Suprapubic skin (tissue), 4 donors: ENCODE results near the gene FRYL. TPM values are rescaled to one million over a fixed set of nuclear protein-coding genes. Genes with fewer than 3 reads are reported as not detected.

ENCODE experiments used
- DNase-seq, 2 donors: peaks; one replicate each; pipeline ENCODE4 v3.0.0-alpha.2; 2019; ENCODE audit warnings: low spot score in 2 of 2
- H3K27ac ChIP-seq: fragments of 200-600 bp; sonication (generic); one replicate; pipeline ENCODE4 v1.5.1; 2019
- H3K27me3 ChIP-seq: fragments of 200-600 bp; sonication (generic); one replicate; pipeline ENCODE4 v1.5.1; 2019
- H3K36me3 ChIP-seq: fragments of 200-600 bp; sonication (generic); one replicate; pipeline ENCODE4 v1.5.1; 2019
- H3K4me1 ChIP-seq: fragments of 200-600 bp; sonication (generic); one replicate; pipeline ENCODE4 v1.5.1; 2019
- H3K4me3 ChIP-seq: fragments of 200-600 bp; sonication (generic); one replicate; pipeline ENCODE4 v1.5.1; 2019; ENCODE audit warnings: mild to moderate bottlenecking
- H3K9me3 ChIP-seq: fragments of 200-600 bp; sonication (generic); one replicate; pipeline ENCODE4 v1.5.1; 2019
- EP300 ChIP-seq: sonication (generic); formaldehyde crosslinking; IDR thresholded peaks from one replicate; pipeline ENCODE4 v1.6.1; 2017; ENCODE audit warnings: antibody characterized with exemption
- POLR2A ChIP-seq, 2 donors: fragments of 450-650 bp; IDR thresholded peaks; one replicate each; pipeline ENCODE4 v1.6.1; 2017; ENCODE audit warnings: antibody characterized with exemption in 2 of 2, mild to moderate bottlenecking in 2 of 2, moderate library complexity in 2 of 2
- POLR2AphosphoS5 ChIP-seq, 3 donors: sonication (generic); formaldehyde crosslinking; IDR thresholded peaks; one replicate each; pipeline ENCODE4 v1.6.1; 2017; ENCODE audit warnings: antibody characterized with exemption in 3 of 3
- WGBS: methylation state at CpG from one replicate; pipeline ENCODE4 v1.1.5; 2018; 5-methylcytosine and 5-hydroxymethylcytosine counted together
- total RNA-seq, 4 donors: library from RNA; depleted of rRNA; stranded (reverse); fragments of >200 nt; gene quantifications; one replicate each; pipeline ENCODE4 v1.1.0, GENCODE V29; 2016
- TF ChIP-seq, protein P1 (sequence below), 2 donors: fragments of 200-600 bp in 1 of 2; fragments of 450-650 bp in 1 of 2; sonication (generic) in 1 of 2; IDR thresholded peaks; one replicate each; pipeline ENCODE4 v1.5.1; 2016 to 2019; ENCODE audit warnings: antibody characterized with exemption in 2 of 2, mild to moderate bottlenecking in 1 of 2, moderate library complexity in 1 of 2

Gene FRYL
- total RNA-seq, 4 donors from 2014 or later, result 48.4 to 168 (median 73.5) TPM

DNA sequence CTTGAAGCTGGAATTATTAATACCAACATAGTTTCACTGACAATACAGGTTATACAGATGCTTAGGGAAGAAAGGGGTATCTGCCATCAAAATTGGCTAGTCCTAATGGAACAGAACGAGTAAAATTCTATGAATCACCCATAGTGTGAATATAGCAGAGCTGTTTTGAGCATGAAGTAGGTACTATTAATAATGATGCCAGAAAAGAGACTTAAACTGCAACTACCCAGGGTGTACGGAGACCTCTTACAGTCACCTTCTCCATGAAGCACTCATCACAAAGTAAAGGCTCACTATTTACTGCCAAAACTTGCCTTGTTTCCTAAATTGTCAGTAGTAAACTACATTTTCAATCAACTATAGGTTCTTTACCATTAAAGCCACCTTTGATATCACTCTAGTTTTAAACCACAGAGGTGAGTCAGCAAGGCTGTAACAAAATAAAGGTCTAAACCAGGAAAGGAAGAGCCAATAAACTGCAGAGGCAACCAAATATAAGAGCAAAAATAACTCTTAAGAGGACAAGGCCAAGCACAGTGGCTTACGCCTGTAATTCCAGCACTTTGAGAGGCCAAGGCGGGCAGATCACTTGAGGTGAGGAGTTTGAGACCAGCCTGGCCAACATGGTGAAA is 114.4 kb downstream of the FRYL start:
- Histone ChIP-seq H3K9me3 (no peaks in the 10 kb centered on the region), H3K27ac (no peak overlapping the region), H3K4me1 (peaks cover 33% of the 10 kb centered on the region), H3K4me3 (no peak overlapping the region), H3K36me3 (no peaks in the 10 kb centered on the region), H3K27me3 (no peaks in the 10 kb centered on the region)
- DNase-seq, result no peak
- 73% methylated on average over 4 of the region's 4 CpGs for WGBS
- TF ChIP-seq POLR2AphosphoS5 (IDR thresholded peaks at IDR 0.05) (no peak), EP300 (no peak), POLR2A (IDR thresholded peaks at IDR 0.05) (no peak)
- TF ChIP-seq, protein P1, sequence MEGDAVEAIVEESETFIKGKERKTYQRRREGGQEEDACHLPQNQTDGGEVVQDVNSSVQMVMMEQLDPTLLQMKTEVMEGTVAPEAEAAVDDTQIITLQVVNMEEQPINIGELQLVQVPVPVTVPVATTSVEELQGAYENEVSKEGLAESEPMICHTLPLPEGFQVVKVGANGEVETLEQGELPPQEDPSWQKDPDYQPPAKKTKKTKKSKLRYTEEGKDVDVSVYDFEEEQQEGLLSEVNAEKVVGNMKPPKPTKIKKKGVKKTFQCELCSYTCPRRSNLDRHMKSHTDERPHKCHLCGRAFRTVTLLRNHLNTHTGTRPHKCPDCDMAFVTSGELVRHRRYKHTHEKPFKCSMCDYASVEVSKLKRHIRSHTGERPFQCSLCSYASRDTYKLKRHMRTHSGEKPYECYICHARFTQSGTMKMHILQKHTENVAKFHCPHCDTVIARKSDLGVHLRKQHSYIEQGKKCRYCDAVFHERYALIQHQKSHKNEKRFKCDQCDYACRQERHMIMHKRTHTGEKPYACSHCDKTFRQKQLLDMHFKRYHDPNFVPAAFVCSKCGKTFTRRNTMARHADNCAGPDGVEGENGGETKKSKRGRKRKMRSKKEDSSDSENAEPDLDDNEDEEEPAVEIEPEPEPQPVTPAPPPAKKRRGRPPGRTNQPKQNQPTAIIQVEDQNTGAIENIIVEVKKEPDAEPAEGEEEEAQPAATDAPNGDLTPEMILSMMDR (IDR thresholded peaks at IDR 0.05), result no peak

DNA sequence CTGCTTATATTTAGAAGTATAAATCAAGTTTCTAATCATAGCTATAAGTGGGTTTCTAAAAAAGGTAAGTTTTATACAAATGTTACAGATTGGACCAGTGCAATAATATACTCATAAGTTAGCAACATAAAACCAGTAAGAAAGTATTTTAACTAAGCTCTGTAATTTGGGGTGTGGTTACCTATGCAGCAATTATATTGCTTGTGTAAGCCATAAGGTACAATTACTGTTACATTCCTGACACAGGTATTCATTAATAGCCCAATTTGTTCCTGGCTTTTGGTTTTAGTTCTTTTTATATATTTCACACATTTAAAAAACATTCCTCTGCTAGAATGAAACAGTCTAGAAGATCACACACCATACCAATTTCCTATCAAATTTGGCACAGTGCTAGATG is 115.1 kb downstream of the FRYL start:
- Histone ChIP-seq H3K4me3 (no peak overlapping the region), H3K36me3 (no peaks in the 10 kb centered on the region), H3K4me1 (peaks cover 33% of the 10 kb centered on the region), H3K9me3 (no peaks in the 10 kb centered on the region), H3K27ac (no peak overlapping the region), H3K27me3 (no peaks in the 10 kb centered on the region)
- TF ChIP-seq POLR2A (IDR thresholded peaks at IDR 0.05), result no peak
- TF ChIP-seq POLR2AphosphoS5 (IDR thresholded peaks at IDR 0.05), result no peak
- DNase-seq, result no peak

DNA sequence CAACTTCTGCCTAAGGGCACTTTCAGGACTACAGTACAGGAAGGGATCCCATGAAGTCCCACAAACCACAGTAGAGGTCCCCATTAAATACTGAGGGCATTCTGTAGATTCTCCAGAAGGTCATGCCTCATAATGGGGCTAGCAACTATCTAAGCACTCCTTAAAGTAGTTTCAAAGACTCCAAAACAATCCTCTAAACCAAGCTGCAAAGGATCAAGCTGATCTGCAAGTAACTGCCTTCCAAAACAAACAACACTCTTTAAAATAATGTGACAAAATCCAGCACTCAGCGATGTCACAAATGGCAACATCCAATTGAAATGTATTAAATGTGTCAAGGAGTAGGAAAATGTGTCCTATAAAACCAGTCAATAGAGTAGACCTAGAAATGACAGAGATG is 118.7 kb downstream of the FRYL start:
- 95% methylated on average over 1 of the region's 1 CpG for WGBS
- Histone ChIP-seq H3K4me1 (peaks cover 18% of the 10 kb centered on the region), H3K36me3 (no peaks in the 10 kb centered on the region), H3K4me3 (no peak overlapping the region), H3K9me3 (no peaks in the 10 kb centered on the region), H3K27ac (no peak overlapping the region), H3K27me3 (no peaks in the 10 kb centered on the region)
- TF ChIP-seq EP300, result no peak
- no peak for TF ChIP-seq POLR2A (IDR thresholded peaks at IDR 0.05)
- TF ChIP-seq, protein P1 (IDR thresholded peaks at IDR 0.05), result no peak
- TF ChIP-seq POLR2AphosphoS5 (IDR thresholded peaks at IDR 0.05), result no peak
- DNase-seq, result no peak

DNA sequence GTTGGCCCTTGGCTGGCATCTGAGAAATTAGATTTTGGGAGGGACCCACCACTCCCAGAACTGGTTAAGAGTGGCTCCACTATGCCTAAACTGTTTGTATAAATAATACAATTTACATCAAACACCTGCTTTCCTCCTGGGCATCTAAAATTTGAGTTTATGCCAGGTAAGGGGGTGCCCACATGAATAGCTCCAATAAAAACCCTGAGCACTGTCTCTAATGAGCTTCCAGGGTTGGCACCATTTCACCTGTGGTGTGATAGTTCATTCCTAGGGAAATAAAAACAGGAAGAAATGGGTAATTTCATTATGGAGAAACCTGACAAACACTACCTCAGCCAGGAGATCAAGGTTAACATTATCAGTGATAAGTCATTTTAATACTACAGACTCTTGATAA is 119.7 kb downstream of the FRYL start:
- peaks cover 14% of the 10 kb centered on the region for H3K4me1 ChIP-seq
- no peak overlapping the region for H3K4me3 ChIP-seq
- H3K27ac ChIP-seq, result no peak overlapping the region
- no peaks in the 10 kb centered on the region for H3K27me3 ChIP-seq
- H3K9me3 ChIP-seq, result no peaks in the 10 kb centered on the region
- TF ChIP-seq POLR2AphosphoS5 (IDR thresholded peaks at IDR 0.05), result no peak
- TF ChIP-seq EP300, result no peak
- TF ChIP-seq, protein P1 (IDR thresholded peaks at IDR 0.05), result no peak
- TF ChIP-seq POLR2A (IDR thresholded peaks at IDR 0.05), result no peak
- H3K36me3 ChIP-seq, result no peaks in the 10 kb centered on the region
- no peak for DNase-seq

DNA sequence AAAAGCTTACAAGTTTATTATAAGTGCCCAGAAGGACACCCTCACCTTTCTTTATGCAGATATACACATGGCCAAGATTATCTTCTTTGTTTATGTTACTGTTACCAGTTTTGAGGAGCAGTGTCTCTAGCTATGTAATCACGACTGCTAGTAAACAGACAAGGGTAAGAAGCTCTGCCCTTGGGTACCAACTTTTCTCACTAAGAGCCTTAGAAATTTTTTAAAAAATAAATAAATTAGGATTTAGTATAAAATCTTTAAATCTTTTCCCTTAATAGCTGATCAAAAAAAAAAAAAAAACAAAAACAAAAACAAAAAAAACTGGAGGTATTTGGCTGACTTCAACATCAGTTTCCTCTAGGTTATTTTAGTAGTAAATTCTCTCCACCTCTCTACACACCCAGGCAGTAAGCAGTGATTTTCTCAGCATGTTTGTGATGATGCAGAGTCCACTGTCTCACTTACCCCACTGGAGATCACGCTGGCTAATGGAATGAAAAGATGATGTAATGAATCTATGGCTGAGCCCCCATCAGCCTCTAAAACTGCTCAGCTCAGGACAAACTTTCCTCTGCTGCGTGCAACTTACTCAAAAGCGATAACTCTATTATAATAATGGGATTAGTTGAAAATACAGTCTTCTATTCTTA is 125.9 kb downstream of the FRYL start:
- Histone ChIP-seq H3K4me1 (peaks cover 37% of the 10 kb centered on the region), H3K4me3 (no peak overlapping the region), H3K9me3 (no peaks in the 10 kb centered on the region), H3K36me3 (no peaks in the 10 kb centered on the region), H3K27ac (no peak overlapping the region), H3K27me3 (no peaks in the 10 kb centered on the region)
- 69% methylated on average over 4 of the region's 4 CpGs for WGBS
- no peak for DNase-seq
- TF ChIP-seq POLR2AphosphoS5 (IDR thresholded peaks at IDR 0.05) (no peak), EP300 (no peak), POLR2A (IDR thresholded peaks at IDR 0.05) (no peak)
- TF ChIP-seq, protein P1 (IDR thresholded peaks at IDR 0.05), result no peak
